Tibial artery (tissue), 4 donors: ENCODE results near the gene DUSP11.
"Not testable (repeated sequence)": the region's sequence is repeated elsewhere in the genome, so short reads cannot be mapped to it uniquely, and the experiment has no call there.

Experiments used
- DNase-seq, 2 donors: peaks; one replicate each; pipeline ENCODE4 v3.0.0-alpha.2; 2019
- H3K27ac ChIP-seq, 2 donors: fragments of 200-600 bp; sonication (generic) in 1 of 2; 1 replicate in 1 of 2; 2 replicates in 1 of 2; pipeline ENCODE4 v1.5.1; 2018 to 2019; ENCODE audit warnings: mild to moderate bottlenecking in 1 of 2
- H3K27me3 ChIP-seq, 2 donors: fragments of 200-600 bp; sonication (generic) in 1 of 2; one replicate each; pipeline versions ENCODE4 v1.5.1 to v1.6.0; 2016 to 2019
- H3K36me3 ChIP-seq, 3 donors: fragments of 200-600 bp; sonication (generic) in 2 of 3; one replicate each; pipeline ENCODE4 v1.5.1; 2016 to 2019; ENCODE audit warnings: mild to moderate bottlenecking in 2 of 3
- H3K4me1 ChIP-seq, 4 donors: fragments of 200-600 bp; sonication (generic) in 2 of 4; 1 replicate in 3 of 4; 2 replicates in 1 of 4; pipeline ENCODE4 v1.5.1; 2016 to 2019
- H3K4me3 ChIP-seq, 2 donors: fragments of 200-600 bp; sonication (generic) in 1 of 2; 1 replicate in 1 of 2; 2 replicates in 1 of 2; pipeline ENCODE4 v1.5.1; 2018 to 2019; ENCODE audit warnings: mild to moderate bottlenecking in 2 of 2
- H3K9me3 ChIP-seq, 3 donors: fragments of 200-600 bp; sonication (generic) in 1 of 3; one replicate each; pipeline ENCODE4 v1.5.1; 2016 to 2019
- intact Hi-C: fragments of 100-400 bp; cut with DNase I; formaldehyde crosslinking; loops from one replicate; pipeline ENCODE4 v1.15.0; 2023; ENCODE audit warnings: low total_unique reads
- TF ChIP-seq, protein P1 (sequence below), 2 experiments: fragments of 200-600 bp in 1 of 2; fragments of 450-650 bp in 1 of 2; IDR thresholded peaks; one replicate each; pipeline ENCODE4 v1.5.1; 2017 to 2019; ENCODE audit warnings: antibody characterized with exemption in 2 of 2, mild to moderate bottlenecking in 1 of 2, moderate library complexity in 1 of 2

DUSP11 gene

DNA sequence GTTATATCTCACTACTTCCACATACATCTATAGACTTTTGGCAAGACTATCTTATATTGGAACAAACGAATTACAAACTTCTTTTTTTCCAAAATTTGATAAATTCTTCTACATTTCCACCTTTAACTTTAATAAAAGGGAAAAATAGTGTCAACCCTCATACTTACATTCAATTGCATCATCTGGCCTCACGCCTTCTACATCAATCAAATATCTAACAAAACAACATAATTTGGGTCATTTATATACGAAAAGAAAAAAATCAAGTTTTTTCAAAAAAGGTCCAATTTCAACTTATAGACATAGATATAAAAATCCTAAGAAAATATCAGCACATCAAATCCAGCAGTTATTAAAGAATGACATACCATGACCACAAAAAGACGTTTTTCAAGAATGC, 12.9 kb downstream of the DUSP11 start:
- Histone ChIP-seq H3K9me3 (no peaks in the 10 kb centered on the region), H3K27ac (no peak overlapping the region), H3K4me3 (no peak overlapping the region), H3K27me3 (no peaks in the 10 kb centered on the region), H3K36me3 (peaks cover 55 to 96% (median 72%) of the 10 kb centered on the region in 3 donors), H3K4me1 (no peaks in the 10 kb centered on the region)
- DNase-seq, result no peak
- intact Hi-C loops, result no loop called here
- TF ChIP-seq, protein P1, sequence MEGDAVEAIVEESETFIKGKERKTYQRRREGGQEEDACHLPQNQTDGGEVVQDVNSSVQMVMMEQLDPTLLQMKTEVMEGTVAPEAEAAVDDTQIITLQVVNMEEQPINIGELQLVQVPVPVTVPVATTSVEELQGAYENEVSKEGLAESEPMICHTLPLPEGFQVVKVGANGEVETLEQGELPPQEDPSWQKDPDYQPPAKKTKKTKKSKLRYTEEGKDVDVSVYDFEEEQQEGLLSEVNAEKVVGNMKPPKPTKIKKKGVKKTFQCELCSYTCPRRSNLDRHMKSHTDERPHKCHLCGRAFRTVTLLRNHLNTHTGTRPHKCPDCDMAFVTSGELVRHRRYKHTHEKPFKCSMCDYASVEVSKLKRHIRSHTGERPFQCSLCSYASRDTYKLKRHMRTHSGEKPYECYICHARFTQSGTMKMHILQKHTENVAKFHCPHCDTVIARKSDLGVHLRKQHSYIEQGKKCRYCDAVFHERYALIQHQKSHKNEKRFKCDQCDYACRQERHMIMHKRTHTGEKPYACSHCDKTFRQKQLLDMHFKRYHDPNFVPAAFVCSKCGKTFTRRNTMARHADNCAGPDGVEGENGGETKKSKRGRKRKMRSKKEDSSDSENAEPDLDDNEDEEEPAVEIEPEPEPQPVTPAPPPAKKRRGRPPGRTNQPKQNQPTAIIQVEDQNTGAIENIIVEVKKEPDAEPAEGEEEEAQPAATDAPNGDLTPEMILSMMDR (IDR thresholded peaks at IDR 0.05), result no peak

DNA sequence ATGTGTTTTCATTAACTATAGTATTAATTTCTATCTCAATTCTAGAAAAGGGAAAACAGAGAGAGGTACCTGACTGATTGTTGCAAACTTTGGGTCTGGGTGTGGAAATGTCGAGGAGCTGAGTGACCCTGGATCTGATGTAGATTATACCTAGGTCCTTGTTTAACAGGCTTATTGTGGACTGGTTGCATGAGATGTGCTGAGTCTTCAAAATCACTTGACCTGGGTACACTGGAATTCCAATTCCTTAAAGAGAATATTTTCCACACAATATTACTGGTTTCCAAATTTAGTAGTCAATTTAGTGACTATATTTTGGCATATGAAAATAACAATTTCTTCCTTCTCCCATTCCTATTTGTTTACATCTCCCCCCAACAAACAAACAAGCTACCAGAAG, 13.6 kb downstream of the DUSP11 start:
- intact Hi-C loops, result no loop called here
- H3K4me3 ChIP-seq, result no peak overlapping the region
- H3K27me3 ChIP-seq, result no peaks in the 10 kb centered on the region
- H3K9me3 ChIP-seq, result no peaks in the 10 kb centered on the region
- no peak overlapping the region for H3K27ac ChIP-seq
- TF ChIP-seq, protein P1 (IDR thresholded peaks at IDR 0.05), result no peak
- peaks cover 61 to 96% (median 71%) of the 10 kb centered on the region in 3 donors for H3K36me3 ChIP-seq
- H3K4me1 ChIP-seq, result no peaks in the 10 kb centered on the region
- DNase-seq, result no peak

DNA sequence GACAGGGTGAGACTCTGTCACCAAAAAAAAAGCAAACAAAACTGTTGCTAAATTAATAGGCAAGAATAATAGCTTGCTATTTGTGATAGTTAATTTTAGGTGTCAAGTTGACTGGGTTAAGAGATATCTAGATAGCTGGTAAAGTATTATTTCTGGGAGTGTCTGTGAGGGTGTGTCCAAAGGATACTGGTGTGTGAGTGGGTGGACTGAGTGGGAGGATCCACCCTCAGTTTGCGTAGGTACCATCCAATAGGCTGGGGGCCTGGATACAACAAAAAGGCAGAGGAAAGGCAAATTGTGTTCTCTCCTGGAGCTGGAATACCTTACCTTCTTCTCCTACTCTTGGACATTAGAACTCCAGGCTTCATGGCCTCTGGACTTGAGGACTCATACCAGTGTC, 15.0 kb downstream of the DUSP11 start:
- peaks cover 69 to 96% (median 75%) of the 10 kb centered on the region in 3 donors for H3K36me3 ChIP-seq
- intact Hi-C loops, result no loop called here
- TF ChIP-seq, protein P1 (IDR thresholded peaks at IDR 0.05), result no peak
- H3K4me3 ChIP-seq, result no peak overlapping the region
- H3K27me3 ChIP-seq, result no peaks in the 10 kb centered on the region
- no peak for DNase-seq
- no peaks in the 10 kb centered on the region for H3K9me3 ChIP-seq
- no peak overlapping the region for H3K27ac ChIP-seq
- peaks cover 0 to 4% (median 0%) of the 10 kb centered on the region in 4 donors for H3K4me1 ChIP-seq

DNA sequence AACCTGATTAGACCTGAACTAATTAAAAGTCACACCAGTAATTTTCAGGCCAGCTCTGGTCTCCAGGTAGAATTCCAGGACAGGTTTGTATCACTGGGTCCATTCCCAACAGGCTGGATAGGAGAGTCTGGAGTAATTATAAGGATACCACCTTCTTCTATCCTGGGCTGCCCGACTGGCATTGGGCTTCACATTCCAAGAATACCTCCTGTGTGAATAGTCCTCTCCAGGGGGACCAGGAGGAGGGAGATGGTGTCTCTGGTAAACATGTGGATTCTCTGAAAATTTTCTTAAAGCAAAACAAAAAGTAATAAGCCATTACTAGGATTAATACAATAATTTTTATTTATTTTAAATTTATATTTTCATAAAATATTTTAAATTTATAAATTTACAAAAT, 17.3 kb downstream of the DUSP11 start:
- no peak overlapping the region for H3K4me3 ChIP-seq
- H3K4me1 ChIP-seq, result peaks cover 0 to 16% (median 6%) of the 10 kb centered on the region in 4 donors
- H3K36me3 ChIP-seq, result peaks cover 53 to 93% (median 66%) of the 10 kb centered on the region in 3 donors
- no peaks in the 10 kb centered on the region for H3K27me3 ChIP-seq
- no peak overlapping the region for H3K27ac ChIP-seq
- DNase-seq, result no peak
- TF ChIP-seq, protein P1 (IDR thresholded peaks at IDR 0.05), result no peak
- H3K9me3 ChIP-seq, result no peaks in the 10 kb centered on the region
- intact Hi-C loops, result no loop called here

DNA sequence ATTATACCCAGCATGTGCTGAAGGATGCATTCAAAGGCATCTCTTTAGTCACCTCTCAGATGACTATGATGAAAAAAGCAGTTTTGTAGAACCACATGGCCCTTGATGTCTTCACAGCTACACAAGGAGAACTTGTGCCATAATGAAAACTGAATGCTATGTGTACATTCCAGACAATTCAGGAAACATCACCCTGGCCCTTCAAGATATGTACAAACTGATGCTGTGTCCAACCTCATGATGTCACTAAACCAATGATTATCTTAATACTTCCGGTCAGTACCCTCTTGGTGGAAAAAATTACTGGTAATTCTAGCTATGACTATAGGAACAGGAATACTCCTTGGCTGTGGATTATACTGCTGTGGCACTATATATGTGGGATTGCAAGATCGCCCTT, 20.0 kb downstream of the DUSP11 start:
- Histone ChIP-seq H3K4me1 (peaks cover 0 to 16% (median 6%) of the 10 kb centered on the region in 4 donors), H3K4me3 (no peak overlapping the region), H3K27me3 (no peaks in the 10 kb centered on the region), H3K27ac (no peak overlapping the region), H3K9me3 (no peaks in the 10 kb centered on the region), H3K36me3 (peaks cover 48 to 94% (median 59%) of the 10 kb centered on the region in 3 donors)
- TF ChIP-seq, protein P1 (IDR thresholded peaks at IDR 0.05), result no peak
- no peak for DNase-seq
- intact Hi-C loops, result no loop called here

DNA sequence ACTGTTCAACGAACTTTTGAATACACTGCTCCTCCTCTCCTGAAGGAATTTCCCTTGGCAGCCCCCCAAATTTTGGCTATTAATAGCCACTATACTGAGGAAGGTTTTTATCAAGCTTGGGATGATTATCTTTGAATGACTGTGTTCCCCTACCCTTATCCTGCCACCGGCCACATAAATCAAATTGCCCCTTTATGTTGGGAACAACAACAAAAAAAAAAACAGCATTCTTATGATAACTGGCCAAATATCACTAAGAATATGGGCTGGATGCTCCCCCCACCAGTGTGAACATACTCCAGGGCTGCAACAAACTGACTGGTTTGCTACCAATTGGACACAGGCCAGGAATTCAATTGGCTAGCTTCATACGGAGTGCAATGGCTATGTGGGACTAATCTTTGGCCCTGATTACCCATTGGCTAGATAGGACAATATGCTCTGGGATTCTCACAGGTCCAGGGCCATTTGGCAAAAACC, 20.6 kb downstream of the DUSP11 start:
- no peak overlapping the region for H3K4me3 ChIP-seq
- DNase-seq, result no peak
- peaks cover 0 to 16% (median 6%) of the 10 kb centered on the region in 4 donors for H3K4me1 ChIP-seq
- TF ChIP-seq, protein P1 (IDR thresholded peaks at IDR 0.05), result no peak
- H3K9me3 ChIP-seq, result no peaks in the 10 kb centered on the region
- H3K27ac ChIP-seq, result no peak overlapping the region
- intact Hi-C loops, result no loop called here
- H3K27me3 ChIP-seq, result no peaks in the 10 kb centered on the region
- peaks cover 43 to 94% (median 59%) of the 10 kb centered on the region in 3 donors for H3K36me3 ChIP-seq

DNA sequence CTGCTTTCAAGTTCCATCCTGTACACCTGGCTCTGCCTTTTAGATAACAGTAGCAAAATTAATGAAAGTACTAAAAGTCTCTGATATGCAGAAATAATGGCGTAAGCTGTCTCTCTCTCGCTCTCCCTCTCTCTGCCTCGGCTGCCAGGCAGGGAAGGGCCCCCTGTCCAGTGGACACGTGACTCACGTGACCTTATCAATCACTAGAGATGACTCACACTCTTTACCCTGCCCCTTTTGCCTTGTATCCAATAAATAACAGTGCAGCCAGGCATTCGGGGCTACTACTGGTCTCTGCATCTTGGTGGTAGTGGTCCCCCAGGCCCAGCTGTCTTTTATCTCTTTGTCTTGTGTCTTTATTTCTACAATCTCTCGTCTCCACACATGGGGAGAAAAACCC, 25.6 kb downstream of the DUSP11 start:
- intact Hi-C loops, H3K4me1 ChIP-seq, H3K27ac ChIP-seq, H3K9me3 ChIP-seq, H3K27me3 ChIP-seq, DNase-seq, H3K4me3 ChIP-seq: not testable (repeated sequence)
- peaks cover 35 to 87% (median 39%) of the 10 kb centered on the region in 3 donors for H3K36me3 ChIP-seq
